ENCODE data around the gene ASTL. TPM values are rescaled to one million over a fixed set of nuclear protein-coding genes. Genes with fewer than 3 reads are reported as not detected.
"Not testable (repeated sequence)": the region's sequence is repeated elsewhere in the genome, so short reads cannot be mapped to it uniquely, and the experiment has no call there.

Gene ASTL
- total RNA-seq, 1 experiment from 2014 or later, result not detected

- H3K4me1 ChIP-seq (ENCODE audit: insufficient read depth, low read length), result no peaks in the 10 kb centered on the region
- H3K27me3 ChIP-seq (ENCODE audit: low read length), result no peaks in the 10 kb centered on the region
- intact Hi-C loops (cut with micrococcal nuclease), result no loop called here
- CTCF ChIA-PET, result interaction anchor here (0.6 to 1.1 kb wide), 2 partner anchors 141 to 171 kb away, joined by 3 to 4 read pairs; no protein-coding TSS in a partner anchor
- H3K79me2 ChIP-seq (ENCODE audit: low read length), result no peaks in the 10 kb centered on the region
- H3K9ac ChIP-seq (ENCODE audit: low read length), result no peak overlapping the region
- no peak for DNase-seq
- H2AFZ ChIP-seq (ENCODE audit: low read length), result no peak overlapping the region
- no peak overlapping the region for H3K4me2 ChIP-seq (ENCODE audit: low read length)
- no peak for ATAC-seq
- no peak overlapping the region for H3K27ac ChIP-seq (ENCODE audit: low read length)
- TF ChIP-seq EZH2phosphoT487 (IDR thresholded peaks at IDR 0.05; ENCODE audit: borderline replicate concordance, low read length) (no peak), CTCF (conservative IDR thresholded peaks at IDR 0.05; ENCODE audit: low read depth, low read length) (no peak), EZH2 (IDR thresholded peaks at IDR 0.05; ENCODE audit: low read length, unreplicated experiment) (no peak)
- H3K9me3 ChIP-seq (ENCODE audit: low read length), result no peaks in the 10 kb centered on the region
- no TSS peak for BruUV-seq (replicated peaks)
- no peaks in the 10 kb centered on the region for H4K20me1 ChIP-seq (ENCODE audit: low read length)
- no peaks in the 10 kb centered on the region for H3F3A ChIP-seq (ENCODE audit: low read length, unreplicated experiment)
- H3K9me2 ChIP-seq (replicated peaks; ENCODE audit: low read length), result no peaks in the 10 kb centered on the region
- no peaks in the 10 kb centered on the region for H3K36me3 ChIP-seq (ENCODE audit: low read depth, low read length)
- no peak overlapping the region for H3K4me3 ChIP-seq (ENCODE audit: low read length)
- POLR2A ChIA-PET (ENCODE audit: unreplicated experiment), result no interaction called here
Observed at GRCh38 chr2:96163415-96163767, 25.1 kb upstream of the ASTL start.

DNA sequence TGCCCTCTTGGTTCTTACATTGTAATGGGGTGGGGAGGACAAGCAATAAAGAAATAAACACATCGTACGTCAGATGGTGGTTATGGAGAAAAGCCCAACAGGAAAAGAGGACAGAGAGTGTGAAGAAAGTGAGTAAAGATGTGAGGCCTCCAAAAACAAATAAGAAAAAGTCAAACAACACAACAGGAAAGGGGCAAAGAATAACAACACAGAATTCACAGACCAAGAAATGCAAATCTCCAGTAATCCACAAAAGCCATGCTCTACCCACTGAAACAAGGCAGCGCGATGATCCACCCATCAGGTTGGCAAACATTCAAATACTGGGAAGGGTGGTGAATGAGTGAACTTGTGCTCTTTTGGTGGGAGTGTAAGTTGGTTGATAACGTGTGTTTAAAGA is 23.6 kb upstream of the ASTL start:
- Histone ChIP-seq H3K4me3 (ENCODE audit: low read length) (no peak overlapping the region), H3K4me1 (ENCODE audit: insufficient read depth, low read length) (no peaks in the 10 kb centered on the region), H3K9me2 (replicated peaks; ENCODE audit: low read length) (no peaks in the 10 kb centered on the region), H3K36me3 (ENCODE audit: low read depth, low read length) (no peaks in the 10 kb centered on the region), H2AFZ (ENCODE audit: low read length) (no peak overlapping the region), H3K79me2 (ENCODE audit: low read length) (no peaks in the 10 kb centered on the region), H3K27ac (ENCODE audit: low read length) (no peak overlapping the region), H3K9ac (ENCODE audit: low read length) (no peak overlapping the region), H3K4me2 (ENCODE audit: low read length) (no peak overlapping the region), H4K20me1 (ENCODE audit: low read length) (no peaks in the 10 kb centered on the region), H3F3A (ENCODE audit: low read length, unreplicated experiment) (no peaks in the 10 kb centered on the region), H3K9me3 (ENCODE audit: low read length) (no peaks in the 10 kb centered on the region), H3K27me3 (ENCODE audit: low read length) (no peaks in the 10 kb centered on the region)
- intact Hi-C loops (cut with micrococcal nuclease), result no loop called here
- ChIA-PET CTCF (no interaction called here), POLR2A (ENCODE audit: unreplicated experiment) (no interaction called here)
- ATAC-seq (no peak), DNase-seq (no peak)
- TF ChIP-seq EZH2phosphoT487 (IDR thresholded peaks at IDR 0.05; ENCODE audit: borderline replicate concordance, low read length) (no peak), EZH2 (IDR thresholded peaks at IDR 0.05; ENCODE audit: low read length, unreplicated experiment) (no peak), CTCF (conservative IDR thresholded peaks at IDR 0.05; ENCODE audit: low read depth, low read length) (no peak)
- BruUV-seq (replicated peaks), result no TSS peak

- POLR2A ChIA-PET (ENCODE audit: unreplicated experiment); H4K20me1 ChIP-seq (ENCODE audit: low read length); H3K4me2 ChIP-seq (ENCODE audit: low read length); ATAC-seq; BruUV-seq (replicated peaks); H2AFZ ChIP-seq (ENCODE audit: low read length); H3K79me2 ChIP-seq (ENCODE audit: low read length); H3K27ac ChIP-seq (ENCODE audit: low read length); H3K4me3 ChIP-seq (ENCODE audit: low read length); intact Hi-C loops (cut with micrococcal nuclease); H3K9ac ChIP-seq (ENCODE audit: low read length); H3K36me3 ChIP-seq (ENCODE audit: low read depth, low read length); DNase-seq; H3K9me2 ChIP-seq (replicated peaks; ENCODE audit: low read length); H3F3A ChIP-seq (ENCODE audit: low read length, unreplicated experiment); CTCF ChIA-PET; H3K9me3 ChIP-seq (ENCODE audit: low read length); H3K27me3 ChIP-seq (ENCODE audit: low read length); H3K4me1 ChIP-seq (ENCODE audit: insufficient read depth, low read length): not testable (repeated sequence)
Observed at GRCh38 chr2:96160366-96160765, 22.1 kb upstream of the ASTL start.

Data from PC-3 (cell line).